Nephron (organoid): ENCODE measurements around the gene SPARC.
A peak's percentile ranks its signal among the peaks of the same experiment; 100 is the strongest.

Experiments used
- H3K27ac Mint-ChIP-seq, 3 experiments: 2 replicates each; pipeline ENCODE4 v1.8.0; 2020; ENCODE audit warnings: mixed read lengths in 3 of 3, mild to moderate bottlenecking in 2 of 3, moderate library complexity in 1 of 3
- H3K27me3 Mint-ChIP-seq: 2 replicates; pipeline ENCODE4 v1.8.0; 2021; ENCODE audit warnings: low read depth, mild to moderate bottlenecking, moderate library complexity, mixed read lengths
- H3K36me3 Mint-ChIP-seq: 2 replicates; pipeline ENCODE4 v1.8.0; 2020; ENCODE audit warnings: low read depth, mixed read lengths
- H3K4me1 Mint-ChIP-seq: 2 replicates; pipeline ENCODE4 v1.8.0; 2020; ENCODE audit warnings: mixed read lengths
- H3K4me3 Mint-ChIP-seq, 3 experiments: 2 replicates each; pipeline ENCODE4 v1.8.0; 2020; ENCODE audit warnings: mild to moderate bottlenecking in 3 of 3, mixed read lengths in 3 of 3, moderate library complexity in 2 of 3
- H3K9me3 Mint-ChIP-seq: 2 replicates; pipeline ENCODE4 v1.8.0; 2020; ENCODE audit warnings: mixed read lengths
- TF ChIP-seq, protein P1 (sequence below), 3 experiments: fragments of 200-600 bp; sonication (generic); IDR thresholded peaks; one replicate each; pipeline ENCODE4 v1.5.0; 2021; ENCODE audit warnings: antibody characterized with exemption in 3 of 3; ENCODE audit not compliant: unreplicated experiment in 3 of 3

Gene SPARC

DNA sequence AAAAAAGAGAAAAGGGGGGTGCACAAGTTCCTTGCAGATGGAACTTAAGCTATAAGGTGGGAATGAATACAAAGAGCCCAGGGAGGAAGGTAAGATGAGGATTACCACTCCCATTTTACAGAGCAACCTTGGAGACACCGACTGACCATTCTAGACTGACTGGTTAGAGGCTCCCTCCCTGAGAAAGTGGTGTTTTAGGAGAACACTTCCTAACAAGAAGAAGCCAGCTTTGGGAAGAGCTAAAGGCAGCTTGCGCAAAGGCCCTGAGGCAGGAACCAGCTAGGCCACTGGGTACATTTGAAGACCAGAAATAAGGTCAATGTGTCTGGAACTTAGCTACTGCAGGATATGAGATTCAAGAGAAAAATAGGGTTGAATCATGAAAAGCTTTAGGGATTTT is 38.6 kb downstream of the SPARC start:
- Mint-ChIP-seq H3K27me3 (peaks cover 20% of the 10 kb centered on the region), H3K27ac (no peak overlapping the region), H3K36me3 (no peaks in the 10 kb centered on the region), H3K4me3 (no peak overlapping the region), H3K4me1 (no peaks in the 10 kb centered on the region), H3K9me3 (no peaks in the 10 kb centered on the region)
- TF ChIP-seq, protein P1, sequence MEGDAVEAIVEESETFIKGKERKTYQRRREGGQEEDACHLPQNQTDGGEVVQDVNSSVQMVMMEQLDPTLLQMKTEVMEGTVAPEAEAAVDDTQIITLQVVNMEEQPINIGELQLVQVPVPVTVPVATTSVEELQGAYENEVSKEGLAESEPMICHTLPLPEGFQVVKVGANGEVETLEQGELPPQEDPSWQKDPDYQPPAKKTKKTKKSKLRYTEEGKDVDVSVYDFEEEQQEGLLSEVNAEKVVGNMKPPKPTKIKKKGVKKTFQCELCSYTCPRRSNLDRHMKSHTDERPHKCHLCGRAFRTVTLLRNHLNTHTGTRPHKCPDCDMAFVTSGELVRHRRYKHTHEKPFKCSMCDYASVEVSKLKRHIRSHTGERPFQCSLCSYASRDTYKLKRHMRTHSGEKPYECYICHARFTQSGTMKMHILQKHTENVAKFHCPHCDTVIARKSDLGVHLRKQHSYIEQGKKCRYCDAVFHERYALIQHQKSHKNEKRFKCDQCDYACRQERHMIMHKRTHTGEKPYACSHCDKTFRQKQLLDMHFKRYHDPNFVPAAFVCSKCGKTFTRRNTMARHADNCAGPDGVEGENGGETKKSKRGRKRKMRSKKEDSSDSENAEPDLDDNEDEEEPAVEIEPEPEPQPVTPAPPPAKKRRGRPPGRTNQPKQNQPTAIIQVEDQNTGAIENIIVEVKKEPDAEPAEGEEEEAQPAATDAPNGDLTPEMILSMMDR (IDR thresholded peaks at IDR 0.05; ENCODE audit: unreplicated experiment in 3 of 3), result no peak

DNA sequence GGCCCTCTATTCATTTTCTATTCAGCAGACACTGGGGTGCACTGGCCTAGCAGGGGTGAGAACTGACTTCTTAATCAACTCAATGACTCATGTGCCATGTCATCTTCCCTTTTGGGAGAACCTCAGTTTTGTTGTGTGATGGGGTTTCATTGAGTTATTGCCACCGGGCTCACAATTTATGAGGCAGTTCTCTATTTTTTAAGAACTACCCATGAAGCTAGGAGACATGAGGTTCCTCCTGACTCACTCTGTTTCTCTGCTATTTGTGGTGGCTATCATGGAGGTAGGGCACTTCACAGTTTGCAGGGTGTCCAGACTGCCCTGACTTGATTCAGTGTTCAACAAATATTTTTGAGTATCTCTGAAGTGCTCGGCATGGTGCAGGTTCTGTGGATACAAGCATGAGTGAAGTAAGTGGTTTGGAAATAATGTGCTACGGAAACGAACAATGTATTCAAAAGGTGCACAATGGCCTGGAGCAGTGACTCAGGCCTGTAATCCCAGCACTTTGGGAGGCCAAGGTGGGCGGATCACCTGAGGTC is 39.3 kb downstream of the SPARC start:
- TF ChIP-seq, protein P1 (IDR thresholded peaks at IDR 0.05; ENCODE audit: unreplicated experiment in 3 of 3), result no peak
- Mint-ChIP-seq H3K36me3 (no peaks in the 10 kb centered on the region), H3K27ac (no peak overlapping the region), H3K9me3 (no peaks in the 10 kb centered on the region), H3K4me1 (no peaks in the 10 kb centered on the region), H3K4me3 (no peak overlapping the region), H3K27me3 (peaks cover 20% of the 10 kb centered on the region)

DNA sequence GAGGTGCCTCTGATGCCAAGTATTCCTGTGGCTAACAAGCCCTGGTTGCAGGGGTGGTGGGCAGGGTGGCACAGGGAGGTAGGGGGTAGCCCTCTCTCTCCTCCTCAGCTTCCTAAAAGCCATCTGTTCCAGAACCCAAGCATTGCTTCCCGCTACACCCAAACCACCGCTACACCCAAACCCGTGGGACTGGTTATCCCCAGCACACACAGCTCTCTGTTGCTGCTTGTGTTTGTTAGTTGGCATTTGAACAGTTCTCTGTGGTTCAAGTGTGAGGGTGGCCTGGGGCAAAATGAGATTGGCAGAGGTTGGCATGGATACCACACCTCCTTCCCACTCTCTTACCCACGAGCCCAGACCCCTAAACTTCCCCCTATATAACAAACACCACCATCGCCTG is 40.4 kb downstream of the SPARC start:
- no peak overlapping the region for H3K27ac Mint-ChIP-seq
- no peaks in the 10 kb centered on the region for H3K4me1 Mint-ChIP-seq

DNA sequence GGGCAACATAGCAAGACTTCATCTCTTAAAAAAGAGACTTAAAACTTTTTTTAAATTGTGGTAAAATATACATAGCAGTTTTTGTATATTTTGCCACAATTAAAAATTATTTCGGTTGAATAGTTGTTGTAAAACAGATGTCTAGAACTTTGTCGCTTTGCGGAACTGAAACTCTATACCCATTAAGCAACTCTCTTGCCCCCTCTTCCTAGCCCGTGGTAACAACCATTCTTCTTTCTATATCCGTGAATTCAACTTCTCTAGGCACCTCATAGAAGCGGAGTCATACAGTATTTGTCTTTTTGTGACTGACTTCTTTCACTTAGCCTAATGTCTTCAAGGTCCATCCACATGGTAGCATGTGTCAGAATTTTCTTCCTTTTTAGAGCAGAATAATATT is 43.3 kb downstream of the SPARC start:
- no peaks in the 10 kb centered on the region for H3K9me3 Mint-ChIP-seq
- no peak overlapping the region for H3K27ac Mint-ChIP-seq
- H3K27me3 Mint-ChIP-seq, result peaks cover 15% of the 10 kb centered on the region
- H3K36me3 Mint-ChIP-seq, result no peaks in the 10 kb centered on the region
- TF ChIP-seq, protein P1 (IDR thresholded peaks at IDR 0.05; ENCODE audit: unreplicated experiment in 3 of 3), result no peak
- no peak overlapping the region for H3K4me3 Mint-ChIP-seq
- no peaks in the 10 kb centered on the region for H3K4me1 Mint-ChIP-seq

More for the DNA sequence above, 40.4 kb downstream of the SPARC start:
- Mint-ChIP-seq H3K27me3 (peaks cover 20% of the 10 kb centered on the region), H3K36me3 (no peaks in the 10 kb centered on the region), H3K4me3 (no peak overlapping the region), H3K9me3 (no peaks in the 10 kb centered on the region)
- TF ChIP-seq, protein P1 (IDR thresholded peaks at IDR 0.05; ENCODE audit: unreplicated experiment in 3 of 3), result no peak

DNA sequence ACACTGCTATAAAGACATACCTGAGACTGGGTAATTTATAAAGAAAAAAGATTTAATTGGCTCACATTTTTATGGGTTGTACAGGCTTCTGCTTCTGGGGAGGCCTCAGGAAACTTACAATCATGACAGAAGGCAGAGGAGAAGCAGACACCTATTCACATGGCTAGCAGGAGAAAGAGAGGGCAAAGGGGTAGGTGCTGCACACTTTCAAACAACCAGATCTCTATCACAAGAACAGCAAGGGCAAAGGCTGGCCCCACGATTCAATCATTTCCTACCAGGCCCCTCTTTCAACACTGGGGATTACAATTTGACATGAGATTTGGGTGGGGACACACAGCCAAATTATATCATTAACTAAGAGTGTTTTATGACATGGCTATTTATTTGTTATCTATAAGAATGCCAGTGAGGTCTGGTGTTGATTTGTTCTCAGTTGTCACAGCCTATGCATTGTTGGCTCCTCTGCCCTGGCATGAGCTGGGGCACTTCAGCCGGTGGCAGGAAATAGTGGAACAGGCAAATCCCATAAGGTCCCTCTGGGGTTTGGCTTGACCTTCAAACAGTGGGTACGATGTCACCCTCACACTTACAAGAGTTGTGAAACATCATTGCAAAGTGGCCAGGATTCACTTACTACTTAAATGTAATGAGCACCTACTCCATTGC is 44.1 kb downstream of the SPARC start:
- TF ChIP-seq, protein P1 (IDR thresholded peaks at IDR 0.05; ENCODE audit: unreplicated experiment in 3 of 3), result no peak
- Mint-ChIP-seq H3K27me3 (peaks cover 19% of the 10 kb centered on the region), H3K9me3 (no peaks in the 10 kb centered on the region), H3K36me3 (no peaks in the 10 kb centered on the region), H3K4me1 (no peaks in the 10 kb centered on the region), H3K4me3 (no peak overlapping the region), H3K27ac (no peak overlapping the region)

DNA sequence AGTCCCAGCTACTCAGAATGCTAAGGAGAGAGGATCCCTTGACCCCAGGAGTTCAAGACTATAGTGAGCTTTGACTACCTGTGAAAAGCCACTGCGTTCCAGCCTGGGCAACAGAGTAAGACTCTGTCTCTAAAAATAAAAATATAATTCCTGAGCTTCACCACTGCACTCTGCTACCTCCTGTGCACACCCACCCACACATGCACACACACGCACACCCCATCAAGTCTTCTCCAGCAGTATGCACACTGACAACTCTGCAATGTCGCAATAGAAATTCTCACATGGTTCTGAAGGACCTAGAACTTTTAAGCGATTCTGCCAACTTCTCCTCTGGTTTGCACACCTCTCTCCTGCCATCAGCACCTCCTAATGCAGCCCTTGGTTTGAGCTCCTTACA is 48.1 kb downstream of the SPARC start:
- no peaks in the 10 kb centered on the region for H3K9me3 Mint-ChIP-seq
- TF ChIP-seq, protein P1 (IDR thresholded peaks at IDR 0.05; ENCODE audit: unreplicated experiment in 3 of 3), result no peak
- no peak overlapping the region for H3K4me3 Mint-ChIP-seq
- no peaks in the 10 kb centered on the region for H3K36me3 Mint-ChIP-seq
- H3K27ac Mint-ChIP-seq, result peak overlapping the region in 1 of 3 experiments; percentile 38
- peaks cover 21% of the 10 kb centered on the region for H3K27me3 Mint-ChIP-seq
- H3K4me1 Mint-ChIP-seq, result no peaks in the 10 kb centered on the region
